WTC11 (cell line): Measurements from ENCODE around the gene COX14. TPM values are rescaled to one million over a fixed set of nuclear protein-coding genes. Genes with fewer than 3 reads are reported as not detected.

Experiments used
- ATAC-seq: fragments of 200-7000 bp; cut with Tn5 transposase; 2 replicates; pipeline ENCODE4 v1.10.0; 2021; ENCODE audit warnings: mild to moderate bottlenecking, moderate library complexity
- CTCF ChIA-PET: fragments of 300-600 bp; sonication (Branson Sonifier 250); formaldehyde crosslinking; loops from one replicate; lab custom pipeline; 2021; ENCODE audit warnings: antibody characterized with exemption; lab: Charles Lee
- POLR2A ChIA-PET: fragments of 350-600 bp; sonication (Branson Sonifier 250); formaldehyde crosslinking; loops from one replicate; lab custom pipeline; 2021; ENCODE audit warnings: antibody characterized with exemption; lab: Charles Lee
- DNase-seq: peaks from one replicate; pipeline ENCODE4 v3.0.0; 2021; ENCODE audit warnings: low spot score
- H3K27ac Mint-ChIP-seq: 2 replicates; pipeline ENCODE4 v1.8.0; 2021; ENCODE audit warnings: mixed read lengths
- H3K27me3 Mint-ChIP-seq: 2 replicates; pipeline ENCODE4 v1.8.0; 2021; ENCODE audit warnings: low read depth, mild to moderate bottlenecking, moderate library complexity, mixed read lengths
- H3K36me3 Mint-ChIP-seq: 2 replicates; pipeline ENCODE4 v1.8.0; 2021; ENCODE audit warnings: mixed read lengths
- H3K4me1 Mint-ChIP-seq: 2 replicates; pipeline ENCODE4 v1.8.0; 2022; ENCODE audit warnings: mixed read lengths
- H3K4me3 Mint-ChIP-seq: 2 replicates; pipeline ENCODE4 v1.8.0; 2021; ENCODE audit warnings: mild to moderate bottlenecking, moderate library complexity, mixed read lengths
- H3K9me3 Mint-ChIP-seq: 2 replicates; pipeline ENCODE4 v1.8.0; 2021; ENCODE audit warnings: mixed read lengths
- CREM ChIP-seq: sonication (generic); formaldehyde crosslinking; IDR thresholded peaks from 2 replicates; pipeline ENCODE4 v1.8.1; 2022; ENCODE audit warnings: mild to moderate bottlenecking, missing genetic modification reagents, moderate library complexity
- CTCF ChIP-seq: fragments of 200-600 bp; IDR thresholded peaks from 2 replicates; pipeline ENCODE4 v1.8.0; 2022; ENCODE audit warnings: antibody characterized with exemption
- ERG ChIP-seq: fragments of 250-450 bp; sonication (Bioruptor Pico); IDR thresholded peaks from 2 replicates; pipeline ENCODE4 v1.8.0; 2021; ENCODE audit warnings: mild to moderate bottlenecking
- ETV6 ChIP-seq: sonication (generic); formaldehyde crosslinking; IDR thresholded peaks from 2 replicates; pipeline ENCODE4 v1.8.1; 2022; ENCODE audit warnings: mild to moderate bottlenecking, missing genetic modification reagents
- FOXJ3 ChIP-seq: sonication (generic); formaldehyde crosslinking; IDR thresholded peaks from 2 replicates; pipeline ENCODE4 v1.9.0; 2021; ENCODE audit warnings: missing genetic modification reagents, mild to moderate bottlenecking, borderline replicate concordance
- FOXP1 ChIP-seq: sonication (generic); formaldehyde crosslinking; IDR thresholded peaks from 2 replicates; pipeline ENCODE4 v1.8.0; 2022; ENCODE audit warnings: missing genetic modification reagents, mild to moderate bottlenecking, moderate library complexity, borderline replicate concordance
- JAZF1 ChIP-seq: fragments of 250-450 bp; sonication (Bioruptor Pico); IDR thresholded peaks from 2 replicates; pipeline ENCODE4 v1.9.0; 2021; ENCODE audit warnings: moderate library complexity, mild to moderate bottlenecking, inconsistent platforms
- MYBL2 ChIP-seq: sonication (generic); formaldehyde crosslinking; IDR thresholded peaks from 2 replicates; pipeline ENCODE4 v1.8.1; 2023; ENCODE audit warnings: mild to moderate bottlenecking, moderate library complexity, missing genetic modification reagents
- NFE2L1 ChIP-seq: sonication (generic); formaldehyde crosslinking; IDR thresholded peaks from 2 replicates; pipeline ENCODE4 v1.8.1; 2023; ENCODE audit warnings: missing genetic modification reagents
- STAT6 ChIP-seq: sonication (generic); formaldehyde crosslinking; conservative IDR thresholded peaks from 2 replicates; pipeline ENCODE4 v1.8.1; 2023; ENCODE audit warnings: mild to moderate bottlenecking, low read depth, missing genetic modification reagents, moderate library complexity
- TEAD1 ChIP-seq: sonication (generic); formaldehyde crosslinking; IDR thresholded peaks from 2 replicates; pipeline ENCODE4 v1.8.0; 2022; ENCODE audit warnings: mild to moderate bottlenecking, missing genetic modification reagents
- TP53 ChIP-seq: sonication (generic); formaldehyde crosslinking; IDR thresholded peaks from 2 replicates; pipeline ENCODE4 v1.8.1; 2023; ENCODE audit warnings: mild to moderate bottlenecking, missing genetic modification reagents
- ZBTB21 ChIP-seq: sonication (generic); formaldehyde crosslinking; IDR thresholded peaks from 2 replicates; pipeline ENCODE4 v1.8.1; 2023; ENCODE audit warnings: mild to moderate bottlenecking, missing genetic modification reagents, borderline replicate concordance
- ZMAT4 ChIP-seq: fragments of 250-450 bp; sonication (Bioruptor Pico); IDR thresholded peaks from 2 replicates; pipeline ENCODE4 v1.9.0; 2021; ENCODE audit warnings: mild to moderate bottlenecking
- ZNF532 ChIP-seq: fragments of 250-450 bp; sonication (Bioruptor Pico); IDR thresholded peaks from 2 replicates; pipeline ENCODE4 v1.9.0; 2021; ENCODE audit warnings: mild to moderate bottlenecking, borderline replicate concordance
- total RNA-seq: library from RNA; stranded (reverse); gene quantifications from 3 replicates; pipeline ENCODE4 v1.2.3, GENCODE V29; 2021

The COX14 gene
- total RNA-seq, 1 experiment from 2014 or later = 41.4 TPM

GRCh38 chr12:50156641-50157040 lies 44.6 kb downstream of the COX14 start:
- H3K27ac Mint-ChIP-seq = no peak overlapping the region
- TF ChIP-seq ZNF532 (CRISPR knock-in tag) (no peak), JAZF1 (no peak), ERG (no peak), ZBTB21 (CRISPR knock-in tag) (no peak), ETV6 (CRISPR knock-in tag) (no peak), TEAD1 (CRISPR knock-in tag) (no peak), CREM (CRISPR knock-in tag) (no peak), ZMAT4 (CRISPR knock-in tag) (no peak), MYBL2 (CRISPR knock-in tag) (no peak), STAT6 (CRISPR knock-in tag) (no peak), TP53 (no peak), FOXJ3 (CRISPR knock-in tag) (no peak)
- TF ChIP-seq, all 79 proteins: peak for 0
- CTCF ChIA-PET = interaction anchor here (0.6 to 1.2 kb wide), 3 partner anchors 10 to 576 kb away, joined by 3 to 4 read pairs (median 4); partner anchors contain the start of gene COX14
- Mint-ChIP-seq H3K9me3 (peaks cover 14% of the 10 kb centered on the region), H3K27me3 (no peaks in the 10 kb centered on the region), H3K4me1 (no peaks in the 10 kb centered on the region), H3K4me3 (no peak overlapping the region), H3K36me3 (peaks cover 24% of the 10 kb centered on the region)
- DNase-seq (no peak), ATAC-seq (no peak)
- POLR2A ChIA-PET = interaction anchor here (0.7 to 1.4 kb wide), 2 partner anchors 10 to 1366 kb away, joined by 3 to 4 read pairs; partner anchors contain the start of gene CERS5

GRCh38 chr12:50157259-50157658 lies 45.2 kb downstream of the COX14 start:
- ChIA-PET CTCF (interaction anchor here (0.6 to 1.1 kb wide), 2 partner anchors 10 to 45 kb away, joined by 3 to 4 read pairs; partner anchors contain the start of gene COX14), POLR2A (no interaction called here)
- TF ChIP-seq NFE2L1 (CRISPR knock-in tag) (no peak), ZBTB21 (CRISPR knock-in tag) (no peak), FOXP1 (no peak), CTCF (no peak)
- no peak for ATAC-seq
- no peak overlapping the region for H3K4me3 Mint-ChIP-seq
- no peaks in the 10 kb centered on the region for H3K4me1 Mint-ChIP-seq
- no peak overlapping the region for H3K27ac Mint-ChIP-seq
- peaks cover 14% of the 10 kb centered on the region for H3K9me3 Mint-ChIP-seq
- DNase-seq = no peak
- peaks cover 24% of the 10 kb centered on the region for H3K36me3 Mint-ChIP-seq
- H3K27me3 Mint-ChIP-seq = no peaks in the 10 kb centered on the region
